GM10847 (cell line): ENCODE measurements around the gene ZNRD2.

Source experiments
- POLR2A ChIP-seq: IDR thresholded peaks from 2 replicates; pipeline ENCODE4 v1.6.1; 2011; ENCODE audit not compliant: insufficient read length; ENCODE audit errors: extremely low read depth

The ZNRD2 gene

DNA sequence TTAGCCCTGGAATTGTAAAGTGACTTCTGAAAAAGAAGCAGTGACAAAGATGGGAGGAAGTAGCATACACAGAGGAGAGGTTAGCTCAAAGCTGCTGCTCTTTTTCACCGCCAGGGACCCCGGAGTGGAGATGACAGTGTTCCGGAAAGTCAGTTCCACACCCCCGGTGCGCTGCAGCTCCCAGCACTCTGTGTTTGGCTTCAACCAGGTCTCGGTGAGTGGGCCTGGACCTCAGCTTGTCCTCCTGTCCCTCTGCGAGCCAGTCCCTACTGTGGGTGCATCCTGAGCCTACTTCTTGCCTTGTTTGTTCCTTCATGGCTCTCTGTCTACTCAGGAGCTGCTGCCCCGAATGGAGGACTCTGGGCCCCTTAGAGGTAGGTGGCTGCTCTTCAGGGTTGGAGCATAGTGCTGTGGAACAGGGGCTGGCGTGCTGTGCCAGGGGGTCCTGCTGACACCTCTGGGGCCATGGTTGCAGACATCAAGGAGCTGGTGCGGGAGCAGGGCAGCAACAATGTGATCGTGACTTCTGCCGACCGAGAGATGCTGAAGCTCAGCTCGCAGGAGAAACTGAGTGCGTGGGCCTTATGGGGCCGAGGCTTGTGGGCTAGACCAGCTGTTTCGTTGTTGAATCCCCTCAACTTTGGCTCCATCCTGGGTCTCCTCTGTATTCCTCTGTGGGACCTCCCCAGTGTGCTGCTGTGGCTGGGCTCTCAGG lies 47.0 kb downstream of the ZNRD2 start:
- TF ChIP-seq POLR2A, result no peak

DNA sequence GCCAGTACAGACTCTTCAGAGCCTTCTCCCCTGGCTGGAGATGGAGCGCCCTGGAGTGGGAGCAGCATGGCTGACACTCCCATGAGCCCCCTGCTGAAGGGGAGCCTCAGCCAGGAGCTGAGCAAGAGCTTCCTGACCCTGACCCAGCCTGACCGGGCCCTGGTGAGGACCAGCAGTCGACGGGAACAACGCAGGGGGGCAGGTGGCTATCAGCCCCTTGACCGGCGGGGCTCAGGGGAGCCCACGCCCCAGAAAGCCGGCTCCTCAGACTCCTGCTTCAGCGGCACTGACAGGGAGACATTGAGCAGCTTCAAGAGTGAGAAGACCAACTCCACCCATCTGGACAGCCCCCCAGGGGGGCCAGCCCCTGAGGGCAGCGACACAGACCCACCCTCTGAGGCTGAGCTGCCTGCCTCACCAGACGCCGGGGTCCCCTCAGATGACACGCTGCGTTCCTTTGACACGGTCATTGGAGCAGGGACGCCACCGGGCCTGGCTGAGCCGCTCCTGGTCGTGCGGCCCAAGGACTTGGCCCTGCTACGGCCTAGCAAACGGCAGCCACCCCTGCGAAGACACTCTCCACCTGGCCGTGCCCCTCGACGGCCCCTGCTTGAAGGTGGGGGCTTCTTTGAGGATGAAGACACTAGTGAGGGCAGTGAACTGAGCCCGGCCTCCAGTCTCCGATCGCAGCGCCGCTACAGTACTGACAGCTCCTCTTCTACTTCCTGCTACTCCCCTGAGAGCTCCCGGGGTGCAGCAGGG lies 47.9 kb downstream of the ZNRD2 start:
- no peak for TF ChIP-seq POLR2A

DNA sequence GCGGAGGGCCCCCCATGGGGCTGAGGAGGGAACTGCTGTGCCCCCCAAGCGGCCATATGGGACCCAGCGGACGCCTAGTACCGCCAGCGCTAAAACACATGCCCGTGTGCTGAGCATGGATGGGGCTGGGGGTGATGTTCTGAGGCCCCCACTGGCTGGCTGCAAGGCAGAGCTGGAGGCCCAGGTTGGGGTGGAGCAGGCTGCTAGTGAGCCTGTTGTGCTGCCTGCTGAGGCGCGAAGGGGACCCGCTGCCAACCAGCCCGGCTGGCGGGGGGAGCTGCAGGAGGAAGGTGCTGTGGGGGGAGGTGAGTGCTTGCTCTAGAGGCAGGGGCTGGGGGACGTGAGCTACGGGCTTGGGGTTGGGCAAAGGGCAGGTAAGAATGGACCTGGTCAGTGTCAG lies 48.5 kb downstream of the ZNRD2 start:
- TF ChIP-seq POLR2A, result no peak

DNA sequence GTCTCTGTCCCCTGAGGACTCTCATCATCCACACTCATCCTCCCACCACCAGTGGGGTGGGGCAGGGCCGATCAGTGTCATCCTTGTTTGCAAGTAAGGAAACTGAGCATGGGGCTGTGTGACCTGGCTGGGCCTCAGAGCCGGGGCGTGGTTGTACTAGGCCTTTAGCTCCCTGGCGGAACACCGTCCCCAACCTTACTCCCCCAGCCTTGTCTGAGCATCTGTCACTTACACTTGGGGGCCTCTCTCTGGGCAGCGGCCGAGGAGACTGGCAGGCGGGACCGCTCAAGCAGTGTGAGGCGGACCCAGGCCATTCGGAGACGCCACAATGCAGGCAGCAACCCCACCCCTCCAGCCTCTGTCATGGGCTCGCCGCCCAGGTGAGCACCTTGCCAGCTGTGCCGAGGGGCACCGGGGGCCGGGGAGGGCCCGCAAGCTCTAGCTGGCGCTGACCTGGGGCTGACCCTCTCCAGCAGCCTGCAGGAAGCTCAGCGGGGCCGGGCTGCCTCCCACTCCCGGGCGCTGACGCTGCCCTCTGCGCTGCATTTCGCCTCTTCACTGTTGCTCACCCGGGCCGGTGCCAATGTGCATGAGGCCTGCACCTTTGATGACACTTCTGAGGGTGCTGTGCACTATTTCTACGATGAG lies 49.1 kb downstream of the ZNRD2 start:
- TF ChIP-seq POLR2A, result no peak

DNA sequence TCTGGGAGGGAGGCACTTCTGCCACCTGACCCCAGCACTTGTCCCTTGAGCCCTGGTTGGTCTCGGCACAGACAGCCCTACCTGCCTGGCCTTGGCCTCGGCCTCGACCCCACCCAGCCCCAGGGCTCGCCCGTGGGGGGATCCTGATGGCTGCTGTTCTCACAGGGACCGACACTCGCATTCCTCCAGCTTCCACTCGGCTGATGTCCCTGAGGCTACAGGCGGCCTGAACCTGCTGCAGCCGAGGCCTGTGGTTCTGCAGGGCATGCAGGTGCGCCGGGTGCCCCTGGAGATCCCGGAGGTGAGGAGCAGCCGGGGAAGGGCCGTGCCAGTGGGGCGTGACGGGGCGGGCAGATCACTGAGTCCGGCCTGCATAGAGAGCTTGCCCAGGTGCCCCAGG lies 50.4 kb downstream of the ZNRD2 start:
- no peak for TF ChIP-seq POLR2A

DNA sequence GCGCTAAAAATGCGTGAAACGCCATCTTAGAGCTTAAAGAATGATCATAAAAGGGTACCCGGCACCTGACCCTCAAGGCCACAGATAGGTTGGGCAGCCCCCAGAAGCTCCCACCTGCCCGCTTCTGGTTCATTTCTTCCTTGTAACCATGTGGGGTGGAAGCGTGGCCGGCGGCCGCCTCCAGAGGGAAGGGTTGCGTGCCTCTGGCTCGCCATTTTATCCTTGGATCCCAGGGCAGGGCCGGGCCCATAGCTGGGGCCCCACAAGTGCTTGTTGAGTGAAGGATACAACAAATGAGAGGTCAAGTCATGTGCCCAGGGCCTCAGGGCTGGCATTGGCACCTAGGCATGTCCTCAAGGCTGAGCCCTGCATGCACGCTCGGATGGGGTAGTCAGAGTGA lies 51.2 kb downstream of the ZNRD2 start:
- no peak for TF ChIP-seq POLR2A
